Measurements from ENCODE around the gene PTN. TPM values are rescaled to one million over a fixed set of nuclear protein-coding genes. Genes with fewer than 3 reads are reported as not detected.

PTN gene
- total and polyA plus RNA-seq, 9 of the 15 experiments (the other 6 are each of a cell fraction or from before 2014, with no cell fraction given): not detected

- CTCF ChIA-PET (ENCODE audit: low intra/inter-chr PET ratio): no interaction called here
- POLR2A ChIA-PET: no interaction called here
- H4K20me1 ChIP-seq (replicated peaks; ENCODE audit: control insufficient read depth, insufficient read depth, low read length): no peaks in the 10 kb centered on the region
- no peak overlapping the region for H3K4me2 ChIP-seq (ENCODE audit: insufficient read depth, low read length)
- intact Hi-C loops (cut with micrococcal nuclease) (no loop called here), in situ Hi-C loops (cut with MboI) (no loop called here)
- H3K9me1 ChIP-seq (ENCODE audit: control insufficient read depth, insufficient read depth, low read length): no peaks in the 10 kb centered on the region
- DNase-seq (ENCODE audit: extremely low read depth in 1 of 4, low spot score in 3 of 4) (no peak), FAIRE-seq (no peak), ATAC-seq (no peak)
- H3K27me3 ChIP-seq (ENCODE audit: control insufficient read depth in 2 of 2, insufficient read depth in 2 of 2, low read length in 2 of 2): no peaks in the 10 kb centered on the region
- H3K27ac ChIP-seq (ENCODE audit: extremely low read depth, low read depth, low read length): no peak overlapping the region
- no TSS peak for BruUV-seq (replicated peaks)
- no peaks in the 10 kb centered on the region for H3K79me2 ChIP-seq (ENCODE audit: control insufficient read depth, insufficient read depth, low read length)
- no peak overlapping the region for H3K4me3 ChIP-seq
- no peaks in the 10 kb centered on the region for H3K4me1 ChIP-seq (replicated peaks in 1 of 2; ENCODE audit: control insufficient read depth in 2 of 2, insufficient read depth in 2 of 2, low read length in 2 of 2)
- H3K9ac ChIP-seq (ENCODE audit: insufficient read depth in 1 of 2, low read depth in 2 of 2, low read length in 2 of 2): no peak overlapping the region
- no peak overlapping the region for H2AFZ ChIP-seq (ENCODE audit: low read depth, low read length)
- no peaks in the 10 kb centered on the region for H3K36me3 ChIP-seq (ENCODE audit: control insufficient read depth, insufficient read depth, low read length)
- no peaks in the 10 kb centered on the region for H3K9me3 ChIP-seq (replicated peaks; ENCODE audit: control insufficient read depth, insufficient read depth, low read depth, low read length)
- TF ChIP-seq CUX1 (CRISPR knock-in tag; IDR thresholded peaks at IDR 0.05) (no peak), BCL6 (CRISPR knock-in tag; IDR thresholded peaks at IDR 0.05) (no peak), CHD7 (IDR thresholded peaks at IDR 0.05; ENCODE audit: low read depth, low read length) (no peak), ZNF398 (CRISPR knock-in tag; IDR thresholded peaks at IDR 0.05) (no peak)
These were observed 11.4 kb upstream of the PTN start for GRCh38 chr7:137354961-137355360.
